ENCODE measurements around the gene CCDC32. TPM values are rescaled to one million over a fixed set of nuclear protein-coding genes. Genes with fewer than 3 reads are reported as not detected.

Gene CCDC32
- total and polyA plus RNA-seq, 2 of the 8 experiments (the other 6 are each of a cell fraction or from before 2014, with no cell fraction given) = 8.9 to 12.1 TPM

GRCh38 chr15:40528801-40529200, 36.0 kb downstream of the CCDC32 start:
- Histone ChIP-seq H3K9ac (replicated peaks in 1 of 4; ENCODE audit: extremely low read depth in 1 of 4, low read depth in 3 of 4, low read length in 3 of 4) (no peak overlapping the region), H3K4me3 (ENCODE audit: extremely low read depth in 1 of 4, insufficient read depth in 2 of 4, low read depth in 3 of 4, low read length in 4 of 4) (no peak overlapping the region), H4K5ac (ENCODE audit: insufficient read length, low read depth, low read length) (no peak overlapping the region), H2AFZ (ENCODE audit: low read length) (no peak overlapping the region), H3K4me2 (ENCODE audit: insufficient read depth in 1 of 2, low read depth in 2 of 2, low read length in 2 of 2) (no peak overlapping the region), H3K27me3 (replicated peaks in 1 of 4; ENCODE audit: control insufficient read depth in 3 of 4, extremely low read depth in 1 of 4, insufficient read depth in 3 of 4, low read length in 3 of 4) (no peaks in the 10 kb centered on the region), H4K8ac (ENCODE audit: extremely low read depth, insufficient read depth, low read length) (no peak overlapping the region), H2BK15ac (ENCODE audit: low read length) (no peak overlapping the region), H3K14ac (ENCODE audit: insufficient read length) (no peak overlapping the region), H3K23me2 (ENCODE audit: low read depth, low read length) (no peaks in the 10 kb centered on the region), H2BK12ac (ENCODE audit: low read depth, low read length) (no peak overlapping the region), H2BK120ac (replicated peaks; ENCODE audit: low read depth, low read length) (no peak overlapping the region), H2BK5ac (ENCODE audit: low read depth, low read length) (no peak overlapping the region), H3K36me3 (ENCODE audit: control insufficient read depth in 2 of 4, insufficient read depth in 4 of 4, low read length in 3 of 4) (no peaks in the 10 kb centered on the region), H4K20me1 (replicated peaks in 1 of 2; ENCODE audit: control insufficient read depth in 1 of 2, insufficient read depth in 2 of 2, low read length in 2 of 2) (no peaks in the 10 kb centered on the region), H2BK20ac (ENCODE audit: low read length) (no peak overlapping the region), H3K23ac (ENCODE audit: insufficient read length) (no peak overlapping the region), H3K4me1 (replicated peaks in 1 of 4; ENCODE audit: control insufficient read depth in 3 of 4, insufficient read depth in 4 of 4, low read length in 3 of 4) (no peaks in the 10 kb centered on the region), H3K79me1 (ENCODE audit: low read depth, low read length) (no peaks in the 10 kb centered on the region; the same call in 1 of the 2 replicates), H2AK5ac (ENCODE audit: low read depth, low read length) (no peak overlapping the region), H3K56ac (replicated peaks; ENCODE audit: insufficient read length, low read depth, low read length) (no peak overlapping the region), H3K27ac (ENCODE audit: low read depth, low read length) (no peak overlapping the region), H3K4ac (replicated peaks; ENCODE audit: insufficient read length, low read depth, low read length) (no peak overlapping the region), H4K91ac (replicated peaks; ENCODE audit: insufficient read length, low read length) (no peak overlapping the region), H3K79me2 (ENCODE audit: control insufficient read depth in 1 of 2, insufficient read depth in 2 of 2, low read length in 2 of 2) (no peaks in the 10 kb centered on the region), H3K9me3 (ENCODE audit: insufficient read depth in 2 of 2, low read depth in 1 of 2, low read length in 1 of 2) (no peaks in the 10 kb centered on the region), H3K18ac (ENCODE audit: extremely low read depth, low read length) (no peak overlapping the region)
- FAIRE-seq = no peak
- CTCF ChIA-PET (ENCODE audit: partially characterized antibody) = interaction anchor here (1.2 to 2.4 kb wide), 2 partner anchors 10 to 33 kb away, joined by 3 to 6 read pairs; no protein-coding TSS in a partner anchor
- WGBS, 2 experiments (ENCODE audit: extremely low coverage in 1 of 2, insufficient coverage in 1 of 2, insufficient read length in 1 of 2, insufficient replicate concordance in 2 of 2, low coverage in 1 of 2, low lambda C conversion rate in 2 of 2, missing lambda C conversion rate in 1 of 2) = 77% methylated on average over 6 of the region's 6 CpGs; no CpG with 5 or more reads in 1 of the 2 experiments
- DNase-seq (ENCODE audit: low read depth in 1 of 2, low spot score in 2 of 2) = no peak
- TF ChIP-seq SP2 (IDR thresholded peaks at IDR 0.05; ENCODE audit: low read length) (no peak), SAP30 (IDR thresholded peaks at IDR 0.05; ENCODE audit: insufficient read depth, insufficient replicate concordance, low read length) (no peak), JUN (IDR thresholded peaks at IDR 0.05; ENCODE audit: low read depth, low read length) (no peak), RFX5 (IDR thresholded peaks at IDR 0.05; ENCODE audit: borderline replicate concordance, low read depth, low read length) (no peak), CBX8 (IDR thresholded peaks at IDR 0.05; ENCODE audit: borderline replicate concordance, low read depth, low read length) (no peak), NANOG (IDR thresholded peaks at IDR 0.05; ENCODE audit: insufficient read depth, low read depth, low read length, poor library complexity, severe bottlenecking) (no peak)
- POLR2A ChIA-PET (ENCODE audit: partially characterized antibody) = no interaction called here
